HEK293T (cell line): ENCODE data around the gene SDR39U1.
A peak's percentile ranks its signal among the peaks of the same experiment; 100 is the strongest.

Source experiments
- CTCF ChIA-PET: fragments of 350-600 bp; formaldehyde crosslinking; extraction: SDS; loops from one replicate; lab custom pipeline; 2021; ENCODE audit warnings: antibody characterized with exemption, inconsistent platforms; lab: Yijun Ruan, JAX
- POLR2A ChIA-PET: fragments of 350-600 bp; formaldehyde crosslinking; extraction: SDS; loops from one replicate; lab custom pipeline; 2020; ENCODE audit warnings: antibody characterized with exemption, inconsistent platforms; lab: Yijun Ruan, JAX
- DNase-seq: peaks from one replicate; pipeline ENCODE4 v3.0.0; 2012; ENCODE audit warnings: mixed read lengths; ENCODE audit errors: extremely low spot score
- ARNT ChIP-seq: fragments of 450-650 bp; IDR thresholded peaks from 2 replicates; pipeline ENCODE4 v1.6.1; 2017; ENCODE audit warnings: mild to moderate bottlenecking
- BHLHE40 ChIP-seq: fragments of 450-650 bp; IDR thresholded peaks from 2 replicates; pipeline ENCODE4 v1.6.1; 2016; ENCODE audit warnings: mild to moderate bottlenecking, moderate library complexity, borderline replicate concordance
- CTBP1 ChIP-seq: fragments of 450-650 bp; IDR thresholded peaks from 2 replicates; pipeline ENCODE4 v1.6.1; 2016; ENCODE audit warnings: borderline replicate concordance
- ELF4 ChIP-seq: fragments of 450-650 bp; IDR thresholded peaks from 2 replicates; pipeline ENCODE4 v1.6.1; 2017; ENCODE audit warnings: antibody characterized with exemption
- FOXA1 ChIP-seq: fragments of 450-650 bp; IDR thresholded peaks from 2 replicates; pipeline ENCODE4 v1.6.1; 2016; ENCODE audit warnings: mild to moderate bottlenecking
- FOXK2 ChIP-seq: fragments of 450-650 bp; IDR thresholded peaks from 2 replicates; pipeline ENCODE4 v1.6.1; 2016; ENCODE audit warnings: mild to moderate bottlenecking
- FOXM1 ChIP-seq: fragments of 450-650 bp; IDR thresholded peaks from 2 replicates; pipeline ENCODE4 v1.6.1; 2017; ENCODE audit warnings: mild to moderate bottlenecking, borderline replicate concordance
- HDGF ChIP-seq: fragments of 450-650 bp; IDR thresholded peaks from 2 replicates; pipeline ENCODE4 v1.6.1; 2017; ENCODE audit warnings: antibody characterized with exemption, borderline replicate concordance
- L3MBTL2 ChIP-seq: fragments of 450-650 bp; conservative IDR thresholded peaks from 2 replicates; pipeline ENCODE4 v1.6.1; 2016; ENCODE audit warnings: mild to moderate bottlenecking
- LEF1 ChIP-seq: fragments of 450-650 bp; IDR thresholded peaks from 2 replicates; pipeline ENCODE4 v1.6.1; 2017; ENCODE audit warnings: mild to moderate bottlenecking, borderline replicate concordance
- NFRKB ChIP-seq: fragments of 450-650 bp; IDR thresholded peaks from 2 replicates; pipeline ENCODE4 v1.6.1; 2016; ENCODE audit warnings: mild to moderate bottlenecking, moderate library complexity
- SP1 ChIP-seq: fragments of 450-650 bp; IDR thresholded peaks from 2 replicates; pipeline ENCODE4 v1.6.1; 2017
- SUZ12 ChIP-seq: fragments of 450-650 bp; IDR thresholded peaks from 2 replicates; pipeline ENCODE4 v1.6.1; 2016; ENCODE audit warnings: mild to moderate bottlenecking
- TARDBP ChIP-seq: fragments of 450-650 bp; IDR thresholded peaks from 2 replicates; pipeline ENCODE4 v1.6.1; 2016
- ZNF384 ChIP-seq: fragments of 450-650 bp; IDR thresholded peaks from 2 replicates; pipeline ENCODE4 v1.6.1; 2016
- TF ChIP-seq, protein P1 (sequence below): fragments of 450-650 bp; IDR thresholded peaks from 2 replicates; pipeline ENCODE4 v1.6.1; 2016

Gene SDR39U1

DNA sequence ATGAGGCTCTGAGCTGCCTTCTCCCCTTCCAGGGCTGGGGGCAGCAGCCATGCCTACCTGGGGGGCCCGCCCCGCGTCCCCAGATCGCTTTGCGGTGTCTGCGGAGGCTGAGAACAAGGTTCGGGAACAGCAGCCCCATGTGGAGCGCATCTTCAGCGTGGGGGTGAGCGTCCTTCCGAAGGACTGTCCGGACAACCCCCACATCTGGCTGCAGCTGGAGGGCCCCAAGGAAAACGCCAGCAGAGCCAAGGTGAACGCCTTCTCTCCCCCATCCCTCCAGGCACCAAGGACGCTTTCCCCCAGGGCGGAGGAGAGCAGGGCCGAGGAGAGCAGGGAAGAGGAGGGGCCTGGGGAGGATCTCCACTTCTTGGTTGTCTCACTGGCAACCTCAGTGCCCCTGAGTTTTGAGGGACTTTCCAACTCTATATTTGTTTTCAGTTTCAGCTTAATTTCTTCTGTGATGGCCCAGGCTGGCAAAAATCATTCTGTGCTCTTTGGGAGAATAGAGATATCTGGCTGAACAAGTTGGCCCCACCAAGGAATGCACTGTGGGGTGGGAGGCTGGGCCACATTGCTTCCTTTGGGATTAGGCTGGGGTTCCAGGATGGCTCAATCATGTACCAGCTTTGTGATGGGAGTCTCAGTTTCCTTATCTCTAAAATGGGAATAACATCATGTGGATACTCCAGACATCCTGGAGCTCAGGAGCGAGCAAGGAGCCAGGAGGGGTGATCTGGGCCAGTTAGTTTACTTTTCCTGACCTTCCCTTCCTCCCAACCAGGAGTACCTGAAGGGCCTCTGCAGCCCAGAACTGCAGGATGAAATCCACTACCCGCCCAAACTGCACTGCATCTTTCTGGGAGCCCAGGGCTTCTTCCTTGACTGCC lies 11.7 kb downstream of the SDR39U1 start:
- TF ChIP-seq ELF4 (no peak), CTBP1 (no peak), TARDBP (no peak), LEF1 (no peak), NFRKB (no peak), L3MBTL2 (no peak), HDGF (no peak), SP1 (no peak), FOXA1 (no peak), FOXM1 (no peak), FOXK2 (no peak), ARNT (no peak), BHLHE40 (no peak), SUZ12 (no peak), ZNF384 (no peak)
- TF ChIP-seq, protein P1, sequence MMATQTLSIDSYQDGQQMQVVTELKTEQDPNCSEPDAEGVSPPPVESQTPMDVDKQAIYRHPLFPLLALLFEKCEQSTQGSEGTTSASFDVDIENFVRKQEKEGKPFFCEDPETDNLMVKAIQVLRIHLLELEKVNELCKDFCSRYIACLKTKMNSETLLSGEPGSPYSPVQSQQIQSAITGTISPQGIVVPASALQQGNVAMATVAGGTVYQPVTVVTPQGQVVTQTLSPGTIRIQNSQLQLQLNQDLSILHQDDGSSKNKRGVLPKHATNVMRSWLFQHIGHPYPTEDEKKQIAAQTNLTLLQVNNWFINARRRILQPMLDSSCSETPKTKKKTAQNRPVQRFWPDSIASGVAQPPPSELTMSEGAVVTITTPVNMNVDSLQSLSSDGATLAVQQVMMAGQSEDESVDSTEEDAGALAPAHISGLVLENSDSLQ, result no peak
- ChIA-PET CTCF (interaction anchor here (0.6 to 6.3 kb wide), 37 partner anchors 7 to 236 kb away, joined by 3 to 145 read pairs (median 7); partner anchors contain the start of genes ADCY4, CIDEB, NYNRIN and SDR39U1), POLR2A (interaction anchor here (0.6 to 3.8 kb wide), 40 partner anchors 7 to 337 kb away, joined by 3 to 46 read pairs (median 7); partner anchors contain the start of genes ADCY4, CHMP4A, CIDEB and DHRS1)
- no peak for DNase-seq

DNA sequence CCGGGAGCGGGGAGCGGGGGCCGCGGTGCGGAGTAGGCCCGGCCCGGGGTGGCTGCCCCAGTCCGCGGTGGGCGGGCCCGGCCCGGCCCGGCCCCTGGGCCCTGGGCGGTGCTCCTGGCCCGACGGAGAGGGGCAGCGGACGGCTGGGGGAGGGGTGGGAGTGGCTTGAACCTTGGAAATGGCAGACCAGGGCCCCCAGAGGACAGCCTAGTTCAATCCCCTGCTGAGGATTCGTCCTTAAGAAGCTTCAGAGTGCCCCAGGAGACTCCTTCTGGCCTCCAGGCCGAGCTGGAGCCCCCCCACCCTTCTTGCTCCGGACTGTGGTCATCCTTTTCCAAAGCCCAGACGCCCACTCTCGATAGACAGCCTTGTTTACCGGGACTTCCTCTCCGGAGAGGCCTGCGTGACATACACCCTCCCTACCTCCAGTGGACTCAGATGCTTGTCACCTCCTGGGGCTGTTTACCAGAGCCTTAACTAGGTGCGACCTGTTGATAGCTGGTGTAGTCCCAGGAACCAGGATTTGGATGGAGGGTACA lies 12.4 kb downstream of the SDR39U1 start:
- ChIA-PET POLR2A (interaction anchor here (0.6 to 3.8 kb wide), 36 partner anchors 10 to 316 kb away, joined by 3 to 46 read pairs (median 8); partner anchors contain the start of genes ADCY4, CHMP4A, CIDEB and DHRS1), CTCF (interaction anchor here (0.6 to 6.3 kb wide), 10 partner anchors 17 to 536 kb away, joined by 3 to 145 read pairs (median 9); partner anchors contain the start of genes ADCY4 and CIDEB)
- TF ChIP-seq L3MBTL2 (no peak), CTBP1 (no peak), NFRKB (no peak), ZNF384 (no peak), LEF1 (no peak)
- TF ChIP-seq, protein P1, result no peak
- peak; percentile 68 for DNase-seq

DNA sequence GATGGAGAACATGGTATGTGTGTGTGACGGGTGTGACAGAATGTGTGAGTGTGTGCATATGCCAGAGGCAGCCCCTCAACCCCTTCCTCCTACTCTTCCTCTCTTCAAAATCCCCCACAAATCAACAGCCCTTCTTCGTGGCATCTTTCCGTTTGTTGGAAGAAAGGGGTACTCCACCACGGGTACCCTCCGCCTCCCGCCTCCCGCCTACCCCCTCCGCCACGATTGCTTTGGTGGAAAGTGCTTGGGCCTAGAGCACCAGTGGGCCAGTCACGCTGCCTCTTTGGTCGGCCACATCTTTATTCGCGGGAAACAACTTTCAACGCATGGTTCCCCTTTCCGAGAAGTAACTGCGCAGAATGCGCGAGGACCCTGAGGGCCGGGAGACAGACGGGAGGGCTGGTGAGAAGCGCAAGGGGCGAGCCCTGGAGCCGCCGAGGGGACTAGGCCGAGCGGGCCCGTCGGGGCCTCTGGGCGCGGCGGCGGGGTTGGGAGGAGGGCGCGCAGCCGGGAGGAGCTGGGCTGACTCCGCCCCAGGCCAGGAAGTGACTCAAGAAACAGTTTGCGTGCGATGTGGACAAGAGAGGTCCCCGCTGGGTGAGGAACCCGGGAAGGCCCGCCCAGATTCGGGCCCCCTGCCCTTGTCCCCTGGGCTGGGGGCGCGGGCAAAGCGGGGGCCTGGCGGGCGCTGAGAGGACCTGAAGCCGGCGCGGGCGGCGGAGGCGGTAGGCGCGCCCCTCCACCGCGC lies 13.0 kb downstream of the SDR39U1 start, which contains the start of the genes CBLN3 and KHNYN:
TSS of gene CBLN3 (minus strand) at position 274 of the 748 bp plus-strand sequence. CDS start 614 bp downstream, outside the sequence.
TSS of gene KHNYN (plus strand) at position 560 of the 748 bp plus-strand sequence. CDS start 777 bp downstream, outside the sequence.
- DNase-seq, result peak; percentile 86
- TF ChIP-seq L3MBTL2, result peak; percentile 80
- TF ChIP-seq FOXM1, result peak; percentile 62; the same call in 1 of the 2 replicates
- TF ChIP-seq SUZ12, result no peak
- no peak for TF ChIP-seq FOXA1
- TF ChIP-seq, protein P1, result no peak
- no peak for TF ChIP-seq LEF1
- no peak for TF ChIP-seq FOXK2
- TF ChIP-seq ELF4, result peak; percentile 38; the same call in 1 of the 2 replicates
- no peak for TF ChIP-seq HDGF
- no peak for TF ChIP-seq NFRKB
- no peak for TF ChIP-seq TARDBP
- peak; percentile 80 for TF ChIP-seq ARNT
- TF ChIP-seq ZNF384, result no peak
- no peak for TF ChIP-seq SP1
- TF ChIP-seq CTBP1, result no peak
- no peak for TF ChIP-seq BHLHE40
- CTCF ChIA-PET, result interaction anchor here (0.6 to 6.3 kb wide), 6 partner anchors 20 to 535 kb away, joined by 3 to 145 read pairs (median 16); partner anchors contain the start of genes ADCY4 and CIDEB
- POLR2A ChIA-PET, result interaction anchor here (0.6 to 3.8 kb wide), 34 partner anchors 9 to 316 kb away, joined by 3 to 46 read pairs (median 8); partner anchors contain the start of genes ADCY4, CHMP4A, CIDEB and DHRS1

DNA sequence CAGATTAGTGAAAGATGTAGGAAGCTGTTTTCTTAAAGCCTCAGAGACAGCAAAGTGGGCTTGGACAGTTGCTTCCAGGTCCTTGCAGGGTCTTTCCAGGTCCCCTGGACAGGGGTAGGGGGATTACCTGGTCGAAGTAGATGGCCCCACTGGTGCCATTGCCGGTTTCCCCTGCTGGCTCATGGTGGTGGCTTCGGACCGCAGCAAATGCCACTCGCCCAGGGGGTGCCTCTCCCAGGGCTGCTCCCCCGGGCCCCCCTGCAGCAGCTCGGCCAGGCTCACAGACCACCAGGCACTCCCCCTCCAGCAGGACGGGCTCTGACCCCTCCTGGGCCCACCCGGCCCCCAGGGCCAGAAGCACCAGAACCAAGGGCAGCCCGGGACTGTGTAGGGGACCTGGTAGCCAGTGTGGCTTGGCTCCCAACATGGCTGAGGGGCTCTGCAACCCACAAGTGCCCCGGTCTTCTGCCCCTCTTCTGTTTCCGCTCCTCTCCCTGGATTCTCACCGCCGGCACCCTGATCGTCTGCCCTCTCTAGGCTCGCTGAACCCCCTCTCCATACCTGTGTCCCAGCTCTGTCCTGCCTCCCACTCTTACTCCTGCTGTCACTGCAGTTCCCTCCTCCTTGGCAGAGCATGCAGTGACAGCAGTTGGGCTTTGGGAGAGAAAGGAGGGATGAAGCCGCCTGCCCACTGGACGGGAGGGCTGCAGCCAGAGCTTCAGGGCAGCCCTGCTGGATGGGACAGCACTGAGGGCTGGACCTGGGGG lies 13.8 kb downstream of the SDR39U1 start:
- DNase-seq, result no peak
- ChIA-PET CTCF (interaction anchor here (0.7 to 6.3 kb wide), 2 partner anchors 63 to 98 kb away, joined by 3 to 145 read pairs; partner anchors contain the start of gene ADCY4), POLR2A (interaction anchor here (0.9 to 3.8 kb wide), 7 partner anchors 14 to 186 kb away, joined by 3 to 46 read pairs (median 13); partner anchors contain the start of genes CIDEB, NYNRIN, SDR39U1 and TINF2)
- TF ChIP-seq FOXA1 (no peak), FOXK2 (no peak), LEF1 (no peak), FOXM1 (no peak), L3MBTL2 (no peak), BHLHE40 (no peak), ZNF384 (no peak), ELF4 (no peak), NFRKB (no peak), SUZ12 (no peak), SP1 (no peak), HDGF (no peak), ARNT (no peak), CTBP1 (no peak), TARDBP (no peak)
- TF ChIP-seq, protein P1, result no peak
